SIG-M5 treated with dmso at 0.1 percent for 504 hours (cell line): ENCODE data around the gene PODN.

Experiments
- DNase-seq: peaks from one replicate; lab custom pipeline; 2025; ENCODE audit not compliant: unreplicated experiment; lab: John Stamatoyannopoulos, UW

PODN gene

GRCh38 chr1:53073868-53074311, 11.9 kb downstream of the PODN start:
- no peak for DNase-seq

- no peak for DNase-seq
Observed at GRCh38 chr1:53074313-53075154, 12.5 kb downstream of the PODN start.

GRCh38 chr1:53075206-53075605, 13.2 kb downstream of the PODN start:
- DNase-seq = no peak

- DNase-seq = no peak
Observed at GRCh38 chr1:53075761-53076163, 13.7 kb downstream of the PODN start.

GRCh38 chr1:53076165-53076564, 14.2 kb downstream of the PODN start:
- no peak for DNase-seq

- DNase-seq = no peak
Observed at GRCh38 chr1:53076721-53077598, 14.9 kb downstream of the PODN start.

GRCh38 chr1:53077599-53077965, 15.6 kb downstream of the PODN start:
- no peak for DNase-seq

GRCh38 chr1:53078333-53079101, 16.5 kb downstream of the PODN start:
- no peak for DNase-seq

GRCh38 chr1:53079251-53079650, 17.2 kb downstream of the PODN start:
- no peak for DNase-seq

GRCh38 chr1:53080041-53080440, 18.0 kb downstream of the PODN start:
- DNase-seq = no peak

GRCh38 chr1:53080769-53081168, 18.8 kb downstream of the PODN start:
- DNase-seq = no peak

- no peak for DNase-seq
Observed at GRCh38 chr1:53081384-53082066, 19.5 kb downstream of the PODN start.

- no peak for DNase-seq
Observed at GRCh38 chr1:53082826-53083455, 20.9 kb downstream of the PODN start.

GRCh38 chr1:53083636-53084588, 21.9 kb downstream of the PODN start:
- no peak for DNase-seq

- no peak for DNase-seq
Observed at GRCh38 chr1:53084589-53084971, 22.6 kb downstream of the PODN start.

GRCh38 chr1:53085405-53085804, 23.4 kb downstream of the PODN start:
- no peak for DNase-seq

- no peak for DNase-seq
Observed at GRCh38 chr1:53086491-53087070, 24.6 kb downstream of the PODN start.

GRCh38 chr1:53087332-53088285, 25.6 kb downstream of the PODN start:
- no peak for DNase-seq
